HG03354 (cell line): ENCODE data around the gene COG5.

Source experiments
- ATAC-seq: cut with Tn5 transposase; IDR thresholded peaks from one replicate; pipeline ENCODE4 v1.9.1; 2021; ENCODE audit warnings: mild to moderate bottlenecking; ENCODE audit not compliant: unreplicated experiment, poor library complexity, severe bottlenecking

COG5 gene

GRCh38 chr7:107304636-107305035 lies 259.1 kb downstream of the COG5 start:
- ATAC-seq = no peak

DNA sequence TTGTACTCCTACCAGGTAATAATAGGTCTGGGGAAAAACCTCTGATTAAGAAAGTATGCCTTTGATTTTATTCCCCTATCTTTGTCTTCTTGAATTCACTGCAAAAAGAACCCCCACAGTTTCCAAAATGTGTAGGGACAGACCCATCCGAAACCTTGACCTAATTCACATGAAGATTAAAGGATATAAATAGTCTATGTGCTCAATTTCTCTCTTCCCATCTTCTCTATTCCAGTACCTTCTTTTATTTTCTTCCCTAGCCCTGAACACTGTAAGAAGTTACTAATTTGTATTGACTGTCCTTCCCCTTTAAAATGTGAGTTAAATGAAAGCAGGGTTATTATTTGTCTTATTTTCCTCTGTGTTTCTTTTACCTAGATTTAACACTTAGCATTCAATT lies 259.7 kb downstream of the COG5 start:
- no peak for ATAC-seq

GRCh38 chr7:107302250-107302847 lies 261.4 kb downstream of the COG5 start:
- ATAC-seq = no peak

- no peak for ATAC-seq
These were observed 269.5 kb downstream of the COG5 start for GRCh38 chr7:107294182-107294581.

DNA sequence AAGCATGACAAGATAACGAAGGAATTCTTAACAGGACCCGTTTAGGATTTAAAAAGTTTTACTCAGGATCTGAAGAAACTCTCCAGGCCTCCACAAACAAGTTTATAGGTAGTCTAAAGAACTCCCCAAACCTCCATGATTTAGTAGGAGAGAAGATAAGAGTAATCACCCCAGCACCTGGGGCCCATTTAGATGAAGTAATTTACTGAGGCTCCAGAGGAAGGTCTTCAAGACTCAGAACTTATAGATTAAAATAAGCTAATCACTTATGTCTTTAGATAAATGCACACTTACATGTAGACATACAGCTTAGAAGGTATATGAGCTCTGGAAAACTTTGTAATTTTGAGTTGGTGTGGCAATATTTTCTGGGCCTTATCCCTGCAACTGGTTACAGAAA lies 271.1 kb downstream of the COG5 start:
- no peak for ATAC-seq

DNA sequence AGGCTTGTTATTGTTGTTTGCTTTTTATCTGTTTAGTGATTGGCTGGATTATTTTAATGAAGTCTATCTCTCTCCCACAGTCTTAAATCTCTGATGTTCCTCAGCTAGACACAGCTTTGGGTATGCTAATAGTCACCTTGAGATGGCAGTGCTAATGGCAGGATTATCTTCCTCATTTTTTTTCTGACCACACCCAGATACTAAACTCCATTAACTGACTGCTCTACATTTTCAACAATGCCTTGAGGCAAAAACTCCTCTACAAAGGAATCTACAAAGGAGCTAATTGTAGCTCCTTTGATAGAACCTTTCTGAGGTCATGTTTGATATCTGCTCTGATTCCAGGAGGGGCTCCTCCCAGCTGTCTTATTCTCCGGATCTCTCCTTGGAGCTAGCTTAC lies 272.3 kb downstream of the COG5 start:
- ATAC-seq = no peak

GRCh38 chr7:107286751-107287621 lies 276.7 kb downstream of the COG5 start:
- ATAC-seq = no peak

GRCh38 chr7:107284911-107285479 lies 278.7 kb downstream of the COG5 start:
- no peak for ATAC-seq

GRCh38 chr7:107277331-107277730 lies 286.4 kb downstream of the COG5 start:
- ATAC-seq = no peak

- no peak for ATAC-seq
These were observed 287.4 kb downstream of the COG5 start for GRCh38 chr7:107276220-107276827.

- ATAC-seq = no peak
These were observed 289.2 kb downstream of the COG5 start for GRCh38 chr7:107274506-107274905.

GRCh38 chr7:107269790-107270189 lies 293.9 kb downstream of the COG5 start:
- ATAC-seq = no peak

GRCh38 chr7:107268594-107268993 lies 295.1 kb downstream of the COG5 start:
- no peak for ATAC-seq

GRCh38 chr7:107267138-107267537 lies 296.6 kb downstream of the COG5 start:
- ATAC-seq = no peak

GRCh38 chr7:107264723-107265122 lies 299.0 kb downstream of the COG5 start:
- ATAC-seq = no peak

DNA sequence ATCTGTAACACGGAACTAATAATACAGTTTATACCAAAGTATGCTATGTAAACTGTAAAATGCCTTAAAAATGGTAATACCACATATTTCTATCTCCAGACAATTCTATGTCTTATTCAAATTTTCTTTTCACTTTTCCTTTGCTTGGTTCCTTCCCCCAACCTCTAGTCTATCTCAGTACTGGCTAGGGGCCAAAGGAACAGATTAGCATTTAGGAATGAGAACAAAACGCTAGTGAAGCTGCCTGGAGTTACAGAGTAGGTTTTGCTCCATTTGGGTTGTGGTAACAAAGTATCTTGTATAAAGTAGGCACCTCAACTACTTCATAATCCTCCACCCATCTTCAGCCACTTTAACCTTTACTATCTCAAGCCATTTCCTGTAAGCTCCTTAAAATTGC lies 300.9 kb downstream of the COG5 start:
- ATAC-seq = no peak

DNA sequence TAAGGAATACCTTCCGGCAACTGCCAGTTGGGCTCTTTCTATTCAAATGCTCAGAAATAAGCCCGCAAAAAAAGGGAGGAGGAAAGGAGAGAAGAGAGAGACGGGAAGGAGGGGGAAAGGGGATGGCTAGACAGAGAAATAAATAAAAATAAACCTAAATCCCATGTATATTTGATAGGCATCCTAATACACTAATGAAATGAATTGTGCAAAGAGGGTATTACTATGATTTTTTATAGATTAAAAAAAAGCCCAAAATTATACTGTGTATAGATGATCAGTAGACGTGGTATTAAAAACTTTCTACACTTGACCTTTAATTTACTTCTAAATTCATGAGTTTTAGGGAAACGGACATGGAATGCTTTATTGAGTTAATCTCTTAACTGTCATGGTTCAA lies 305.0 kb downstream of the COG5 start:
- no peak for ATAC-seq

DNA sequence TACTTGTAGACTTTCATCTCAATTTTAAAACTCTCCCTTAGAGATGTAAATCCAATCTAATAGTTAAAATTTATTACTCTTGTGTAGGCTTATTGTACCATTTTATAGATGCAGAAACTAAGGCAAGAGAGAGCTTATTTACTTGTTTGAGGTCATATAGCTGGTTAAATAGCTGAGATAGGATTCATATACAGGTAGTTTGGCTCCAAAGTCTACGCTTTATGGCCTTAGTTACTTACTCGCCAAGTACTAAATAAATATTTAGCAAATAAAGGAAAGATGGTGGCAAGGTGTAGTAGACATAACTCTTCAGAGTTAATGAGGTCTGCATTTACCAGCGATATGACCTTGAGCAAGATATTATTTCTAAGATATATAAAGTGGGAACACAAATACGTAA lies 308.1 kb downstream of the COG5 start:
- no peak for ATAC-seq

GRCh38 chr7:107254398-107254985 lies 309.2 kb downstream of the COG5 start:
- no peak for ATAC-seq

DNA sequence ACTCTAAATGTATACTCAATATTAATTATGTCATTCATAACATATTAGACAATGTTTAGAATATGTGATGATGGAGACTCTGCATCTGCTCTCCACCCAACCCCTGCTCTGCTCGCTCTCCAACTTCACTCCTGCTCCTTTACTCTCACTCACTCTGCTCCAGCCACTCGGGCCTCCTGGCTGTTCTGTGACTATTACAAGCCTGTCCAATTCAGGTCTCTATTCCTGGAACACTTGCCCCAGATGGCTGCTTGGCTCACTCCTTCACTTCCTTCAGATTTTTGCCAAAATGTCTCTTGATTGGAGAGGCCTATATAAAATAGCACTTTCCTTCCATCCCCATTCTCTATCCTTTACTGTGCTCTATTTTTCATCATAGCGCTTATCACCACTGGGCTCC lies 310.1 kb downstream of the COG5 start:
- no peak for ATAC-seq
